Endothelial cell of umbilical vein (primary cell): ENCODE data around the gene CACNA1E.

Source experiments
- EZH2 ChIP-seq: IDR thresholded peaks from 2 replicates; pipeline ENCODE4 v1.6.1; 2012; ENCODE audit warnings: borderline replicate concordance, low read depth, mild to moderate bottlenecking, moderate library complexity, low read length, inconsistent platforms; ENCODE audit not compliant: severe bottlenecking
- POLR2A ChIP-seq: IDR thresholded peaks from 2 replicates; pipeline ENCODE4 v1.6.1; 2012; ENCODE audit warnings: low read depth, mild to moderate bottlenecking, control low read depth, low read length
- POLR2AphosphoS5 ChIP-seq: IDR thresholded peaks from 2 replicates; pipeline ENCODE4 v1.6.1; 2012; ENCODE audit warnings: low read depth, mild to moderate bottlenecking, control low read depth, low read length, moderate library complexity; ENCODE audit not compliant: insufficient read depth
- TF ChIP-seq, protein P1 (sequence below), 2 donors: IDR thresholded peaks; 1 replicate in 1 of 2; 2 replicates in 1 of 2; pipeline ENCODE4 v1.5.1; 2011; ENCODE audit warnings: low read length in 2 of 2, mild to moderate bottlenecking in 2 of 2, moderate library complexity in 2 of 2, control low read depth in 1 of 2, inconsistent platforms in 1 of 2, low read depth in 1 of 2; ENCODE audit not compliant: insufficient read depth in 1 of 2; ENCODE audit errors: extremely low read depth in 1 of 2
- TF ChIP-seq, protein P2 (sequence below): IDR thresholded peaks from 2 replicates; pipeline ENCODE4 v1.6.1; 2011; ENCODE audit not compliant: insufficient read depth, insufficient read length

DNA sequence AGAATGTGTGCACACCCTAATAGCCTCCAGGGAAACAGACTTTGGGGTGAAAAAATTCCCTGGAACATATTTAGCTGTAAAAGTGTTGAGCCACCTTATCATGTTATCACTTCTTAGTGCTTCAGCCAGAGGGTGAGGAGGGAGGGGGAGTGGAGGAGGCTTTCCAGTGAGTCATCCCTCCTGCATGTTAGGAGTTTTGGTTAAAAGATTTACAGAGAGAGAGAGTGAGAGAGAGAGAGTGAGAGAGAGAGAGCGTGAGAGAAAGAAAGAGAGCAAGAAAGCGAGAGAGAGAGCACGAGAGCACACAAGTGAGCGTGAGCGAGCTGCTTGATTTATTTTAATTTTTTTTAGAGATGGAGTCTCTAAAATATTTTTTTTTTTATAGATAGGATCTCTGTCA is 13.5 kb upstream of the CACNA1E start:
- TF ChIP-seq POLR2AphosphoS5: no peak
- no peak for TF ChIP-seq EZH2
- no peak for TF ChIP-seq POLR2A
- TF ChIP-seq, protein P1, sequence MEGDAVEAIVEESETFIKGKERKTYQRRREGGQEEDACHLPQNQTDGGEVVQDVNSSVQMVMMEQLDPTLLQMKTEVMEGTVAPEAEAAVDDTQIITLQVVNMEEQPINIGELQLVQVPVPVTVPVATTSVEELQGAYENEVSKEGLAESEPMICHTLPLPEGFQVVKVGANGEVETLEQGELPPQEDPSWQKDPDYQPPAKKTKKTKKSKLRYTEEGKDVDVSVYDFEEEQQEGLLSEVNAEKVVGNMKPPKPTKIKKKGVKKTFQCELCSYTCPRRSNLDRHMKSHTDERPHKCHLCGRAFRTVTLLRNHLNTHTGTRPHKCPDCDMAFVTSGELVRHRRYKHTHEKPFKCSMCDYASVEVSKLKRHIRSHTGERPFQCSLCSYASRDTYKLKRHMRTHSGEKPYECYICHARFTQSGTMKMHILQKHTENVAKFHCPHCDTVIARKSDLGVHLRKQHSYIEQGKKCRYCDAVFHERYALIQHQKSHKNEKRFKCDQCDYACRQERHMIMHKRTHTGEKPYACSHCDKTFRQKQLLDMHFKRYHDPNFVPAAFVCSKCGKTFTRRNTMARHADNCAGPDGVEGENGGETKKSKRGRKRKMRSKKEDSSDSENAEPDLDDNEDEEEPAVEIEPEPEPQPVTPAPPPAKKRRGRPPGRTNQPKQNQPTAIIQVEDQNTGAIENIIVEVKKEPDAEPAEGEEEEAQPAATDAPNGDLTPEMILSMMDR (IDR thresholded peaks at IDR 0.05; ENCODE audit: extremely low read depth in 1 of 2, insufficient read depth in 1 of 2, low read depth in 1 of 2, low read length in 2 of 2): no peak
- TF ChIP-seq, protein P2, sequence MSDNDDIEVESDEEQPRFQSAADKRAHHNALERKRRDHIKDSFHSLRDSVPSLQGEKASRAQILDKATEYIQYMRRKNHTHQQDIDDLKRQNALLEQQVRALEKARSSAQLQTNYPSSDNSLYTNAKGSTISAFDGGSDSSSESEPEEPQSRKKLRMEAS: no peak
